HEK293 (cell line): ENCODE results near the gene TACC2.

ENCODE experiments used
- AEBP2 ChIP-seq: fragments of 450-650 bp; formaldehyde crosslinking; IDR thresholded peaks from 2 replicates; pipeline ENCODE4 v1.5.1; 2016; ENCODE audit warnings: missing biosample characterization, missing genetic modification characterization, borderline replicate concordance
- BCL6B ChIP-seq: fragments of 450-650 bp; formaldehyde crosslinking; IDR thresholded peaks from 2 replicates; pipeline ENCODE4 v1.5.1; 2017; ENCODE audit warnings: missing biosample characterization, missing genetic modification characterization
- EGR2 ChIP-seq: fragments of 450-650 bp; formaldehyde crosslinking; IDR thresholded peaks from 2 replicates; pipeline ENCODE4 v1.5.1; 2016; ENCODE audit warnings: low read depth, missing biosample characterization, missing genetic modification characterization
- HOXA7 ChIP-seq: sonication (generic); formaldehyde crosslinking; IDR thresholded peaks from 2 replicates; pipeline ENCODE4 v1.8.1; 2022; ENCODE audit warnings: missing genetic modification reagents, borderline replicate concordance
- KLF17 ChIP-seq: fragments of 450-650 bp; formaldehyde crosslinking; IDR thresholded peaks from 2 replicates; pipeline ENCODE4 v1.5.1; 2016; ENCODE audit warnings: missing biosample characterization, missing genetic modification characterization
- PATZ1 ChIP-seq: fragments of 450-650 bp; formaldehyde crosslinking; IDR thresholded peaks from 2 replicates; pipeline ENCODE4 v1.5.1; 2016; ENCODE audit warnings: missing biosample characterization, missing genetic modification characterization
- PRDM4 ChIP-seq: fragments of 450-650 bp; formaldehyde crosslinking; IDR thresholded peaks from 2 replicates; pipeline ENCODE4 v1.5.1; 2017; ENCODE audit warnings: missing biosample characterization, missing genetic modification characterization
- SCRT2 ChIP-seq: fragments of 450-650 bp; formaldehyde crosslinking; IDR thresholded peaks from 2 replicates; pipeline ENCODE4 v1.5.1; 2016; ENCODE audit warnings: missing biosample characterization, missing genetic modification characterization
- SP2 ChIP-seq: fragments of 450-650 bp; formaldehyde crosslinking; IDR thresholded peaks from 2 replicates; pipeline ENCODE4 v1.5.1; 2016; ENCODE audit warnings: missing biosample characterization, missing genetic modification characterization
- YY1 ChIP-seq: fragments of 450-650 bp; formaldehyde crosslinking; IDR thresholded peaks from 2 replicates; pipeline ENCODE4 v1.5.1; 2018; ENCODE audit warnings: missing biosample characterization, missing genetic modification characterization
- ZBTB17 ChIP-seq: fragments of 450-650 bp; formaldehyde crosslinking; IDR thresholded peaks from 2 replicates; pipeline ENCODE4 v1.5.1; 2016; ENCODE audit warnings: missing biosample characterization, missing genetic modification characterization
- ZBTB49 ChIP-seq: fragments of 450-650 bp; formaldehyde crosslinking; IDR thresholded peaks from 2 replicates; pipeline ENCODE4 v1.5.1; 2016; ENCODE audit warnings: missing biosample characterization, missing genetic modification characterization, low read depth
- ZFHX2 ChIP-seq: fragments of 450-650 bp; formaldehyde crosslinking; conservative IDR thresholded peaks from 2 replicates; pipeline ENCODE4 v1.5.1; 2016; ENCODE audit warnings: missing biosample characterization, missing genetic modification characterization
- ZNF157 ChIP-seq: fragments of 450-650 bp; formaldehyde crosslinking; IDR thresholded peaks from 2 replicates; pipeline ENCODE4 v1.5.1; 2016; ENCODE audit warnings: missing biosample characterization, missing genetic modification characterization
- ZNF16 ChIP-seq: fragments of 450-650 bp; formaldehyde crosslinking; IDR thresholded peaks from 2 replicates; pipeline ENCODE4 v1.5.1; 2016; ENCODE audit warnings: low read depth, missing biosample characterization, missing genetic modification characterization
- ZNF169 ChIP-seq: fragments of 450-650 bp; formaldehyde crosslinking; IDR thresholded peaks from 2 replicates; pipeline ENCODE4 v1.5.1; 2016; ENCODE audit warnings: missing biosample characterization, missing genetic modification characterization
- ZNF18 ChIP-seq: fragments of 450-650 bp; formaldehyde crosslinking; IDR thresholded peaks from 2 replicates; pipeline ENCODE4 v1.5.1; 2016; ENCODE audit warnings: missing biosample characterization, missing genetic modification characterization
- ZNF223 ChIP-seq: fragments of 450-650 bp; formaldehyde crosslinking; IDR thresholded peaks from 2 replicates; pipeline ENCODE4 v1.5.1; 2016; ENCODE audit warnings: missing biosample characterization, missing genetic modification characterization
- ZNF362 ChIP-seq: fragments of 450-650 bp; formaldehyde crosslinking; IDR thresholded peaks from 2 replicates; pipeline ENCODE4 v1.5.1; 2016; ENCODE audit warnings: missing biosample characterization, missing genetic modification characterization
- ZNF621 ChIP-seq: fragments of 450-650 bp; formaldehyde crosslinking; IDR thresholded peaks from 2 replicates; pipeline ENCODE4 v1.5.1; 2017; ENCODE audit warnings: missing biosample characterization, missing genetic modification characterization
- ZNF623 ChIP-seq: fragments of 450-650 bp; formaldehyde crosslinking; IDR thresholded peaks from 2 replicates; pipeline ENCODE4 v1.5.1; 2016; ENCODE audit warnings: missing biosample characterization, missing genetic modification characterization
- ZNF677 ChIP-seq: fragments of 450-650 bp; IDR thresholded peaks from 2 replicates; pipeline ENCODE4 v1.5.0; 2018; ENCODE audit warnings: missing biosample characterization, mild to moderate bottlenecking, missing genetic modification characterization, moderate library complexity
- ZNF768 ChIP-seq: fragments of 450-650 bp; formaldehyde crosslinking; IDR thresholded peaks from 2 replicates; pipeline ENCODE4 v1.5.1; 2018; ENCODE audit warnings: missing biosample characterization, mild to moderate bottlenecking, missing genetic modification characterization
- ZSCAN5A ChIP-seq: fragments of 450-650 bp; formaldehyde crosslinking; IDR thresholded peaks from 2 replicates; pipeline ENCODE4 v1.5.1; 2016; ENCODE audit warnings: missing biosample characterization, missing genetic modification characterization
- ZXDB ChIP-seq: fragments of 450-650 bp; formaldehyde crosslinking; IDR thresholded peaks from 2 replicates; pipeline ENCODE4 v1.5.1; 2016; ENCODE audit warnings: missing biosample characterization, missing genetic modification characterization

TACC2 gene

GRCh38 chr10:122019414-122019975 lies 30.5 kb downstream of the TACC2 start (continued):
- TF ChIP-seq BCL6B (tag by site-specific recombination) (no peak), ZBTB17 (peak; percentile 64; the same call in 1 of the 2 replicates), ZNF768 (tag by site-specific recombination) (no peak), SP2 (tag by site-specific recombination) (peak; percentile 38), ZNF157 (tag by site-specific recombination) (no peak), ZNF621 (tag by site-specific recombination) (no peak), ZNF223 (no peak), HOXA7 (no peak), ZFHX2 (tag by site-specific recombination) (peak; percentile 77), ZNF677 (no peak), PRDM4 (peak; percentile 87), ZBTB49 (tag by site-specific recombination) (no peak), KLF17 (no peak), ZNF18 (tag by site-specific recombination) (no peak), ZNF362 (tag by site-specific recombination) (no peak), PATZ1 (tag by site-specific recombination) (peak; percentile 38; the same call in 1 of the 2 replicates), ZXDB (tag by site-specific recombination) (peak; percentile 24), SCRT2 (0 out of 2 replicates have a peak, but pooled peaks have one; percentile 7), ZNF16 (tag by site-specific recombination) (no peak), EGR2 (tag by site-specific recombination) (peak; percentile 81), ZNF623 (tag by site-specific recombination) (no peak), YY1 (tag by site-specific recombination) (no peak), ZSCAN5A (no peak), ZNF169 (tag by site-specific recombination) (no peak), AEBP2 (tag by site-specific recombination) (no peak)
